H1 (cell line): ENCODE results near the gene CCL24. TPM values are rescaled to one million over a fixed set of nuclear protein-coding genes. Genes with fewer than 3 reads are reported as not detected.
A peak's percentile ranks its signal among the peaks of the same experiment; 100 is the strongest.
"Not testable (repeated sequence)": the region's sequence is repeated elsewhere in the genome, so short reads cannot be mapped to it uniquely, and the experiment has no call there.

ENCODE experiments used
- CTCF ChIA-PET: fragments of 300-600 bp; sonication (Branson Sonifier 250); formaldehyde crosslinking; loops from one replicate; lab custom pipeline; 2021; ENCODE audit not compliant: partially characterized antibody; lab: Charles Lee
- POLR2A ChIA-PET: fragments of 300-600 bp; sonication (Branson Sonifier 250); formaldehyde crosslinking; loops from one replicate; lab custom pipeline; 2021; ENCODE audit warnings: inconsistent platforms; ENCODE audit not compliant: partially characterized antibody; lab: Charles Lee
- DNase-seq, 2 experiments: peaks; one replicate each; pipeline versions ENCODE4 v3.0.0 to v3.0.0-alpha.2; 2010 to 2022; ENCODE audit warnings: low spot score in 2 of 2, low read depth in 1 of 2, mixed read lengths in 1 of 2
- FAIRE-seq: peaks from 2 replicates; lab custom pipeline; 2011; peaks lifted over from hg19 to GRCh38; lab: Jason Lieb, UNC
- H2AFZ ChIP-seq: 2 replicates; pipeline ENCODE4 v1.8.1; 2012; ENCODE audit warnings: low read length, inconsistent platforms
- H2AK5ac ChIP-seq: 2 replicates; pipeline ENCODE4 v1.6.1; 2013; ENCODE audit warnings: low read depth, low read length
- H2BK120ac ChIP-seq: replicated peaks from 2 replicates; pipeline ENCODE3; 2013; ENCODE audit warnings: low read depth, low read length, inconsistent platforms
- H2BK12ac ChIP-seq: 2 replicates; pipeline ENCODE4 v1.6.1; 2013; ENCODE audit warnings: low read depth, low read length
- H2BK15ac ChIP-seq: 2 replicates; pipeline ENCODE4 v1.6.1; 2013; ENCODE audit warnings: low read length
- H2BK20ac ChIP-seq: 2 replicates; pipeline ENCODE4 v1.6.1; 2013; ENCODE audit warnings: low read length
- H2BK5ac ChIP-seq: 2 replicates; pipeline ENCODE4 v1.6.1; 2013; ENCODE audit warnings: low read depth, low read length
- H3K14ac ChIP-seq: 2 replicates; pipeline ENCODE4 v1.6.1; 2013; ENCODE audit warnings: inconsistent platforms; ENCODE audit not compliant: insufficient read length
- H3K18ac ChIP-seq: 2 replicates; pipeline ENCODE4 v1.6.1; 2013; ENCODE audit warnings: low read length; ENCODE audit errors: extremely low read depth
- H3K23ac ChIP-seq: 2 replicates; pipeline ENCODE4 v1.6.1; 2013; ENCODE audit warnings: inconsistent platforms; ENCODE audit not compliant: insufficient read length
- H3K23me2 ChIP-seq: 2 replicates; pipeline ENCODE4 v1.6.1; 2013; ENCODE audit warnings: low read depth, low read length
- H3K27ac ChIP-seq: 2 replicates; pipeline ENCODE4 v1.6.1; 2011; ENCODE audit warnings: low read depth, low read length, inconsistent platforms
- H3K27me3 ChIP-seq, 4 experiments: replicated peaks in 1 of 4; 1 replicate in 1 of 4; 2 replicates in 3 of 4; pipeline versions ENCODE4 v1.6.1 to v1.8.1; 2011 to 2013; ENCODE audit warnings: low read length in 3 of 4, mild to moderate bottlenecking in 3 of 4, inconsistent platforms in 2 of 4, mixed read lengths in 2 of 4, moderate library complexity in 1 of 4; ENCODE audit not compliant: control insufficient read depth in 3 of 4, insufficient read depth in 3 of 4; ENCODE audit errors: extremely low read depth in 1 of 4
- H3K36me3 ChIP-seq, 4 experiments: 2 replicates each; pipeline versions ENCODE4 v1.6.1 to v1.8.1; 2011 to 2013; ENCODE audit warnings: mild to moderate bottlenecking in 4 of 4, low read length in 3 of 4, moderate library complexity in 2 of 4, control low read depth in 1 of 4, inconsistent platforms in 1 of 4; ENCODE audit not compliant: insufficient read depth in 4 of 4, control insufficient read depth in 2 of 4
- H3K4ac ChIP-seq: replicated peaks from 2 replicates; pipeline ENCODE3; 2013; ENCODE audit warnings: low read length, low read depth, mixed read lengths, inconsistent platforms; ENCODE audit not compliant: insufficient read length
- H3K4me1 ChIP-seq, 4 experiments: replicated peaks in 1 of 4; 1 replicate in 1 of 4; 2 replicates in 3 of 4; pipeline versions ENCODE4 v1.6.1 to v1.8.1; 2011 to 2013; ENCODE audit warnings: low read length in 3 of 4, inconsistent platforms in 2 of 4, mixed read lengths in 1 of 4; ENCODE audit not compliant: insufficient read depth in 4 of 4, control insufficient read depth in 3 of 4
- H3K4me2 ChIP-seq, 2 experiments: 2 replicates each; pipeline versions ENCODE4 v1.6.1 to v1.8.1; 2011 to 2013; ENCODE audit warnings: low read depth in 2 of 2, low read length in 2 of 2, control low read depth in 1 of 2, inconsistent platforms in 1 of 2, mild to moderate bottlenecking in 1 of 2; ENCODE audit not compliant: insufficient read depth in 1 of 2
- H3K4me3 ChIP-seq, 4 experiments: fragments of 200-600, 300-600 bp in 1 of 4; sonication (generic), shearing (Covaris generic), sonication (Bioruptor Twin) in 1 of 4; 2 replicates each; pipeline versions ENCODE4 v1.5.1 to v1.8.1; 2011 to 2016; ENCODE audit warnings: low read length in 4 of 4, low read depth in 3 of 4, control low read depth in 2 of 4, inconsistent platforms in 2 of 4, mild to moderate bottlenecking in 2 of 4, mixed read lengths in 1 of 4, moderate library complexity in 1 of 4; ENCODE audit not compliant: insufficient read depth in 2 of 4; ENCODE audit errors: extremely low read depth in 1 of 4
- H3K56ac ChIP-seq: replicated peaks from 2 replicates; pipeline ENCODE3; 2013; ENCODE audit warnings: low read depth, mild to moderate bottlenecking, mixed read lengths, low read length, inconsistent platforms; ENCODE audit not compliant: insufficient read length
- H3K79me1 ChIP-seq: 2 replicates; pipeline ENCODE4 v1.6.1; 2013; ENCODE audit warnings: low read depth, low read length, control low read depth
- H3K79me2 ChIP-seq, 2 experiments: 2 replicates each; pipeline versions ENCODE4 v1.6.1 to v1.8.1; 2012 to 2013; ENCODE audit warnings: low read length in 2 of 2, mild to moderate bottlenecking in 2 of 2, inconsistent platforms in 1 of 2; ENCODE audit not compliant: insufficient read depth in 2 of 2, control insufficient read depth in 1 of 2
- H3K9ac ChIP-seq, 4 experiments: replicated peaks in 1 of 4; 1 replicate in 1 of 4; 2 replicates in 3 of 4; pipeline versions ENCODE4 v1.6.1 to v1.8.1; 2011 to 2013; ENCODE audit warnings: low read depth in 3 of 4, low read length in 3 of 4, control low read depth in 2 of 4, mild to moderate bottlenecking in 2 of 4, moderate library complexity in 2 of 4, inconsistent platforms in 1 of 4; ENCODE audit errors: extremely low read depth in 1 of 4
- H3K9me3 ChIP-seq, 2 experiments: 2 replicates each; pipeline versions ENCODE4 v1.6.1 to v1.8.1; 2012 to 2013; ENCODE audit warnings: mild to moderate bottlenecking in 2 of 2, moderate library complexity in 2 of 2, control low read depth in 1 of 2, inconsistent platforms in 1 of 2, low read depth in 1 of 2, low read length in 1 of 2, mixed read lengths in 1 of 2; ENCODE audit not compliant: insufficient read depth in 2 of 2
- H4K20me1 ChIP-seq, 2 experiments: replicated peaks in 1 of 2; 2 replicates each; pipeline versions ENCODE3 to v1.8.1; 2011 to 2013; ENCODE audit warnings: inconsistent platforms in 2 of 2, low read length in 2 of 2, mild to moderate bottlenecking in 1 of 2; ENCODE audit not compliant: insufficient read depth in 2 of 2, control insufficient read depth in 1 of 2
- H4K5ac ChIP-seq: 2 replicates; pipeline ENCODE4 v1.6.1; 2013; ENCODE audit warnings: low read length, low read depth, mixed read lengths, inconsistent platforms; ENCODE audit not compliant: insufficient read length
- H4K8ac ChIP-seq: 2 replicates; pipeline ENCODE4 v1.8.0; 2013; ENCODE audit warnings: mild to moderate bottlenecking, moderate library complexity, low read length, inconsistent platforms; ENCODE audit not compliant: insufficient read depth; ENCODE audit errors: extremely low read depth
- H4K91ac ChIP-seq: replicated peaks from 2 replicates; pipeline ENCODE3; 2013; ENCODE audit warnings: low read length, mixed read lengths, inconsistent platforms; ENCODE audit not compliant: insufficient read length
- WGBS, 2 experiments: shearing (Covaris generic) in 1 of 2; methylation state at CpG; one replicate each; pipeline versions ENCODE4 v1.1.6 to v1.1.7; 2013 to 2015; ENCODE audit warnings: low lambda C conversion rate in 2 of 2, mixed read lengths in 2 of 2, inconsistent platforms in 1 of 2, low coverage in 1 of 2, missing lambda C conversion rate in 1 of 2; ENCODE audit not compliant: insufficient replicate concordance in 2 of 2, insufficient coverage in 1 of 2, insufficient read length in 1 of 2; ENCODE audit errors: extremely low coverage in 1 of 2, missing lambda C conversion rate in 1 of 2; 5-methylcytosine and 5-hydroxymethylcytosine counted together
- polyA plus RNA-seq, 7 experiments: library from polyadenylated mRNA; depleted of rRNA in 3 of 7; stranded (reverse) in 5 of 7; unstranded in 2 of 7; fragments of >200 nt in 5 of 7; fragments of 200-250 nt in 2 of 7; gene quantifications; 1 replicate in 5 of 7; 2 replicates in 1 of 7; 4 replicates in 1 of 7; pipeline versions ENCODE4 v1.2.1 to v1.2.3, GENCODE V29; 2011 to 2013; ENCODE audit warnings: missing spikeins in 2 of 7, mixed read lengths in 2 of 7
- total RNA-seq: library from RNA; stranded (reverse); fragmentation: NEBNext Ultra II Directional; extraction: Animal tissue kit (Norgen Biotek cat#: 25700); gene quantifications from 2 replicates; pipeline ENCODE4 v1.2.1, GENCODE V29; 2021

CCL24 gene
- total and polyA plus RNA-seq, 2 of the 8 experiments (the other 6 are each of a cell fraction or from before 2014, with no cell fraction given) = not detected

GRCh38 chr7:75779516-75779915 is 34.1 kb downstream of the CCL24 start:
- DNase-seq, H3K4ac ChIP-seq, H2BK15ac ChIP-seq, H2BK5ac ChIP-seq, H2BK12ac ChIP-seq, H3K27me3 ChIP-seq, H4K5ac ChIP-seq, H3K23ac ChIP-seq, H3K79me1 ChIP-seq, FAIRE-seq, H3K9me3 ChIP-seq, CTCF ChIA-PET, H2AFZ ChIP-seq, H3K23me2 ChIP-seq, H3K14ac ChIP-seq, H3K56ac ChIP-seq, H4K8ac ChIP-seq, H3K79me2 ChIP-seq, H4K20me1 ChIP-seq, H4K91ac ChIP-seq, H2BK120ac ChIP-seq, H3K27ac ChIP-seq: not testable (repeated sequence)
- peak overlapping the region in 1 of 4 experiments; percentile 40; a peak in 2 of 7 replicates for H3K9ac ChIP-seq
- WGBS, 2 experiments = 82% methylated on average over 11 of the region's 11 CpGs; no CpG with 5 or more reads in 1 of the 2 experiments
- peaks cover 0 to 12% (median 4%) of the 10 kb centered on the region in 4 experiments; a peak in 3 of 8 replicates for H3K36me3 ChIP-seq
- H3K4me1 ChIP-seq = peaks cover 1 to 13% (median 5%) of the 10 kb centered on the region in 4 experiments
- POLR2A ChIA-PET = interaction anchor here (1.5 kb wide), 1 partner anchor 8 kb away, joined by 3 read pairs; no protein-coding TSS in a partner anchor
- H3K4me2 ChIP-seq = peak overlapping the region; percentile 41 to 59; a peak in 2 of 4 replicates
- peak overlapping the region in 2 of 4 experiments; percentile 18 to 31; a peak in 4 of 8 replicates for H3K4me3 ChIP-seq
- H2AK5ac ChIP-seq = peak overlapping the region; percentile 39; the same call in 1 of the 2 replicates
- H3K18ac ChIP-seq = peak overlapping the region; percentile 48
- H2BK20ac ChIP-seq = 0 out of 2 replicates have a peak overlapping the region, but pooled peaks have one; percentile 72

- H3K56ac ChIP-seq, H3K9me3 ChIP-seq, H4K8ac ChIP-seq, H3K27me3 ChIP-seq, H2BK15ac ChIP-seq, H3K23me2 ChIP-seq, H3K4ac ChIP-seq, H3K27ac ChIP-seq, FAIRE-seq, H3K14ac ChIP-seq, H2BK20ac ChIP-seq, H2BK5ac ChIP-seq, H3K23ac ChIP-seq, H2BK120ac ChIP-seq, H2BK12ac ChIP-seq, H4K20me1 ChIP-seq, H3K9ac ChIP-seq, H2AFZ ChIP-seq, H3K79me1 ChIP-seq, H3K79me2 ChIP-seq, CTCF ChIA-PET, H4K91ac ChIP-seq, H2AK5ac ChIP-seq, H3K18ac ChIP-seq: not testable (repeated sequence)
- Histone ChIP-seq H3K4me1 (peaks cover 1 to 13% (median 5%) of the 10 kb centered on the region in 4 experiments), H4K5ac (peak overlapping the region; percentile 42), H3K4me2 (peak overlapping the region; percentile 41 to 59; a peak in 2 of 4 replicates), H3K4me3 (peak overlapping the region in 3 of 4 experiments; percentile 13 to 31 (median 17); a peak in 4 of 8 replicates), H3K36me3 (peaks cover 0 to 12% (median 4%) of the 10 kb centered on the region in 4 experiments; a peak in 3 of 8 replicates)
- 59% methylated on average over 11 of the region's 11 CpGs; no CpG with 5 or more reads in 1 of the 2 experiments for WGBS, 2 experiments
- DNase-seq = peak in 1 of 2 experiments; percentile 57
- POLR2A ChIA-PET = interaction anchor here (1.5 kb wide), 1 partner anchor 8 kb away, joined by 3 read pairs; no protein-coding TSS in a partner anchor
Observed at GRCh38 chr7:75779035-75779434, 34.6 kb downstream of the CCL24 start.
